ENCODE data around the gene FHIT. TPM values are rescaled to one million over a fixed set of nuclear protein-coding genes. Genes with fewer than 3 reads are reported as not detected.

FHIT gene
- total and polyA plus RNA-seq, 2 of the 4 experiments (the other 2 are of a cell fraction) = 0.07 TPM; not detected in 1

- intact Hi-C loops (cut with micrococcal nuclease) = no loop called here
- BruUV-seq (replicated peaks) = no TSS peak
These were observed 513.4 kb downstream of the FHIT start for GRCh38 chr3:60737633-60738399.

More at GRCh38 chr3:60737633-60738399, 513.4 kb downstream of the FHIT start:
- H2BK15ac ChIP-seq (ENCODE audit: low read depth, low read length) = no peak overlapping the region
- H3K4ac ChIP-seq (ENCODE audit: low read depth, low read length) = no peak overlapping the region
- no peak overlapping the region for H4K91ac ChIP-seq (ENCODE audit: insufficient read depth, low read depth, low read length)
- H3K27ac ChIP-seq (ENCODE audit: insufficient read depth, low read length) = no peak overlapping the region
- H2BK5ac ChIP-seq (ENCODE audit: low read depth, low read length, poor library complexity, severe bottlenecking) = no peak overlapping the region
- H3K23ac ChIP-seq (ENCODE audit: low read depth, low read length) = no peak overlapping the region
- ChIA-PET POLR2A (ENCODE audit: unreplicated experiment) (no interaction called here), CTCF (no interaction called here)
- H3K79me1 ChIP-seq (ENCODE audit: low read depth in 1 of 2, low read length in 2 of 2) = no peaks in the 10 kb centered on the region
- no peak overlapping the region for H2BK120ac ChIP-seq (ENCODE audit: low read depth, low read length)
- DNase-seq (no peak), ATAC-seq (ENCODE audit: low read depth) (no peak)
- H2AFZ ChIP-seq (replicated peaks; ENCODE audit: low read length, poor library complexity) = no peak overlapping the region
- no peak overlapping the region for H3K4me3 ChIP-seq (ENCODE audit: insufficient read depth, low read depth, low read length)
- H3K56ac ChIP-seq (ENCODE audit: extremely low read depth, insufficient read depth, low read length) = no peak overlapping the region
- H3K9ac ChIP-seq (ENCODE audit: low read depth, low read length) = no peak overlapping the region
- H4K5ac ChIP-seq (ENCODE audit: low read depth, low read length) = no peak overlapping the region
- in situ Hi-C loops (cut with MboI; ENCODE audit: low sequenced_read_pairs) (no loop called here), dilution Hi-C loops (cut with HindIII; ENCODE audit: low sequenced_read_pairs, unreplicated experiment) (no loop called here)
- no peaks in the 10 kb centered on the region for H3K27me3 ChIP-seq (ENCODE audit: control insufficient read depth, insufficient read depth, low read length)
- no peak overlapping the region for H2AK9ac ChIP-seq (replicated peaks; ENCODE audit: low read depth, low read length, poor library complexity)
- TF ChIP-seq SMC3 (IDR thresholded peaks at IDR 0.05; ENCODE audit: low read depth, low read length) (no peak), MAZ (IDR thresholded peaks at IDR 0.05; ENCODE audit: borderline replicate concordance, low read depth, low read length) (no peak), CEBPB (IDR thresholded peaks at IDR 0.05; ENCODE audit: low read depth, low read length) (no peak), RCOR1 (IDR thresholded peaks at IDR 0.05; ENCODE audit: insufficient replicate concordance, low read length) (no peak), FOS (IDR thresholded peaks at IDR 0.05; ENCODE audit: low read depth, low read length) (no peak), MXI1 (IDR thresholded peaks at IDR 0.05; ENCODE audit: borderline replicate concordance, low read depth, low read length) (no peak), MAFK (IDR thresholded peaks at IDR 0.05; ENCODE audit: low read depth, low read length) (no peak), ELK1 (IDR thresholded peaks at IDR 0.05; ENCODE audit: borderline replicate concordance, low read depth, low read length) (no peak), BHLHE40 (IDR thresholded peaks at IDR 0.05; ENCODE audit: low read depth, low read length) (no peak), CTCF (conservative IDR thresholded peaks at IDR 0.05; ENCODE audit: low read depth, low read length) (no peak), RAD21 (IDR thresholded peaks at IDR 0.05; ENCODE audit: low read length) (no peak), NFE2L2 (IDR thresholded peaks at IDR 0.05; ENCODE audit: low read depth, low read length) (no peak), POLR2A (IDR thresholded peaks at IDR 0.05; ENCODE audit: low read depth, low read length) (no peak), RFX5 (IDR thresholded peaks at IDR 0.05; ENCODE audit: low read depth, low read length) (no peak)
- WGBS, 2 experiments (ENCODE audit: extremely low coverage in 2 of 2, insufficient read length in 1 of 2) = 94% methylated on average over 3 of the region's 8 CpGs; no CpG with 5 or more reads in 1 of the 2 experiments
- peaks cover under 1% of the 10 kb centered on the region for H3K4me1 ChIP-seq (ENCODE audit: control insufficient read depth, insufficient read depth, low read length)
- H3K36me3 ChIP-seq (ENCODE audit: control insufficient read depth, insufficient read depth, low read length) = no peaks in the 10 kb centered on the region
- H2AK5ac ChIP-seq (ENCODE audit: low read depth, low read length) = no peak overlapping the region
- H4K20me1 ChIP-seq (ENCODE audit: insufficient read depth, low read length) = no peaks in the 10 kb centered on the region
- no peak overlapping the region for H3K18ac ChIP-seq (ENCODE audit: low read depth, low read length)
- H3K9me3 ChIP-seq (ENCODE audit: control insufficient read depth, insufficient read depth, low read length) = no peaks in the 10 kb centered on the region
- H4K8ac ChIP-seq (ENCODE audit: low read depth in 2 of 2, low read length in 2 of 2) = no peak overlapping the region
- H2BK20ac ChIP-seq (ENCODE audit: low read depth, low read length) = no peak overlapping the region
- no peak overlapping the region for H3K4me2 ChIP-seq (ENCODE audit: low read depth, low read length)
- H3K14ac ChIP-seq (replicated peaks; ENCODE audit: low read depth, low read length) = no peak overlapping the region
- no peaks in the 10 kb centered on the region for H3K9me1 ChIP-seq (ENCODE audit: insufficient read depth, low read length)
